RPMI8226 (cell line): ENCODE data around the gene XK.
"Not testable (repeated sequence)": the region's sequence is repeated elsewhere in the genome, so short reads cannot be mapped to it uniquely, and the experiment has no call there.

Experiments
- DNase-seq: peaks from one replicate; pipeline ENCODE4 v3.0.0-alpha.2; 2015

Gene XK, protein sequence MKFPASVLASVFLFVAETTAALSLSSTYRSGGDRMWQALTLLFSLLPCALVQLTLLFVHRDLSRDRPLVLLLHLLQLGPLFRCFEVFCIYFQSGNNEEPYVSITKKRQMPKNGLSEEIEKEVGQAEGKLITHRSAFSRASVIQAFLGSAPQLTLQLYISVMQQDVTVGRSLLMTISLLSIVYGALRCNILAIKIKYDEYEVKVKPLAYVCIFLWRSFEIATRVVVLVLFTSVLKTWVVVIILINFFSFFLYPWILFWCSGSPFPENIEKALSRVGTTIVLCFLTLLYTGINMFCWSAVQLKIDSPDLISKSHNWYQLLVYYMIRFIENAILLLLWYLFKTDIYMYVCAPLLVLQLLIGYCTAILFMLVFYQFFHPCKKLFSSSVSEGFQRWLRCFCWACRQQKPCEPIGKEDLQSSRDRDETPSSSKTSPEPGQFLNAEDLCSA

GRCh38 chrX:37685381-37686359, at the start of gene XK:
Gene XK, plus strand, starts transcription at chrX:37685791. Its CDS starts 171 bp downstream, at chrX:37685962.
- DNase-seq, result peak; percentile 91

DNA sequence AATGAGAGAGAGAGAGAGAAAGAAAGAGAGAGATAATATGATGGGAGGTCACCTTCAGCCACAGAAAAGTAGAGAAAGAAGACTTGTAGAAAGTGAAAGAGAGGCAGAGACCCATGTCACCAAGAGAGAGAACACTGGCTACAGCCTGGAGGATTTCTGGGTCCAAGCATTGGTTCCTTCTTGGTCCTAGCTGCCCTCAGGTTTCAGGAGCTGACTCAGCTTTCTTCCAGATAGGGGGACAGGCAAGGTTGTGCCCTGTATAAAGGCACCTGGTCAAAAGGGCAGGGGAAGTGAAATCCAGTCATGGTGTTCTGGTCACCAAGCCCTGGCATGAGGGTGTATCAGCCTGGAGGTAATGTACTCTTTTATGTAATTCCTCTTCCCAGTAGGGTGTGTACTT, 47.5 kb upstream of the XK start:
- DNase-seq, result peak; percentile 31

DNA sequence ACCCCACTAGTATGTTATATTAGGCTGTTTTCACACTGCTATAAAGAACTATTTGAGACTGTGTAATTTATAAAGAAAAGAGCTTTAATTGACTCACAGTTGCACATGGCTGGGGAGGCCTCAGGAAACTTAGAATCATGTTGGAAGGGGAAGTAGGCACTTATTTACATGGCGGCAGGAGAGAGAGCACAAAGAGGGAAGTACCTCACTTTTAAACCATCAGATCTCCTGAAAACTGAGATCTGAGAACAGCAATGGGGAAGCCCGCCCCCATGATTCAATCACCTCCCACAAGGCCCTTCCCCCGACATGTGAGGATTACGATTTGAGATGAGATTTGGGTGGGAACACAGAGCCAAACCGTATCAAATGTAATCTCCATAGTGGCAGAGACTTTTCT, 45.4 kb upstream of the XK start:
- no peak for DNase-seq

GRCh38 chrX:37641859-37642258, 43.7 kb upstream of the XK start:
- no peak for DNase-seq

- no peak for DNase-seq
These were observed 40.9 kb upstream of the XK start for GRCh38 chrX:37644381-37645305.

GRCh38 chrX:37646254-37646653, 39.3 kb upstream of the XK start:
- DNase-seq, result no peak

GRCh38 chrX:37650879-37651278, 34.7 kb upstream of the XK start:
- DNase-seq, result not testable (repeated sequence)

GRCh38 chrX:37651921-37652452, 33.6 kb upstream of the XK start:
- no peak for DNase-seq

- DNase-seq, result no peak
These were observed 32.9 kb upstream of the XK start for GRCh38 chrX:37652589-37653231.

DNA sequence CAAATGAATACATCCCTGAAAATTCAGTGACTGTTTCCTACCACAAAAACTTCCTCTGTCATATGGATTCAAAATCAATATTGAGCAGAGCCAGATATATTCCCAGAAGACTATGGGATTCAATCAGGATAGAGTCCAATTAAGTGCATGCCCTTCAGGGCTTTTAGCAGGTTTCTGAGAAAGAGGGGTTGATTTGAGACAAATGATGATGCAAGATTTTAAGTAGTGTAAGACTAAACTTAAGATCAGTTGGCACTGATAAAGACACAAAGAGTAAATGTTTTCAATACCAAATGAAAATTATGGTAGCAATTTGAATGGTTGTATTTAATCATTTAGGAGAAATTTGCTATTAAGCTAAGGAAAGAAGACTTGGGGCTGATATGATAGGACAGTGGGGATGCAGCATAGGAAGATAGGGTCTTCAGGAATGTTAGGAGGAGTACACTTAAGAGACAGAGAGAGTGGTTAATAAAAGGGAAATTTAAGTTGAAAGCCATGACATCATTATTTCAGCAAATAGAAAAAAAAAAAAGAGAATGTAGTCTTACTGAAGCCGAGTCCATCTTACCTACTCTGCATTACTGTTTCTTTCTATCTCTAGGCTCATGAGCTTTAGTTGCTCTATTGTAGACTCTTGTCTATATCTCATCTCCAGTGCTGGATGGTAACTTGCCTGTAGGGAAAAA, 32.0 kb upstream of the XK start:
- DNase-seq, result no peak

DNA sequence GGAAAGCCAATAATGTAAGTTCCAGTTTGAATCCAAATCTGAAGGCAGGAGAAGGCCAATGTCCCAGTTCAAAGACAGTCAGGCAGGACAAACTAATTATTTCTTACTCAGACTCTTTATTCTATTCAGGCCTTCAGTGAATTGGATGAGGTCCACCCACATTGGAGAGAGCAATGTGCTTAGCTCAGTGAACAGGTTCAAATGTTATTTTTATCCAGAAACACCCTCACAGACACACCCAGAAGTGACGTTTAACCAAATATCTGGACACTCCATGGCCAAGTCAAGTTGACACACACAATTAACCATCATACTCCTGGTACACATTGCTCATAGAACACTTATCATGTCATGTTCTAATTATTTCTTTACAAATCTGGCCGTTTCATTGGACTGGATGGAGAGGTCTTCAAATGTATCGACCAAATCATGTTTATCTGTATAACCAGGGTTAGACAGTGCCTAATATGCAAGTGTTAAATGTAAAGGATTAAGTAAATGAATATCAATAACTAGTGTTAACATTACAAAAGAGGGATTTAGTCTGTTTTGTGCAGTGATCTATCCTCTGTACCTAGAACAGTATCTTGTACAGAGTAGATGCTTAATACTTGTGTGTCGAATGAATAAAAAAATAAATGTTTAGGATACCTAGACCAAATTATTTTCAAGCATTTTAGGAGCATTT, 27.1 kb upstream of the XK start:
- DNase-seq, result no peak

DNA sequence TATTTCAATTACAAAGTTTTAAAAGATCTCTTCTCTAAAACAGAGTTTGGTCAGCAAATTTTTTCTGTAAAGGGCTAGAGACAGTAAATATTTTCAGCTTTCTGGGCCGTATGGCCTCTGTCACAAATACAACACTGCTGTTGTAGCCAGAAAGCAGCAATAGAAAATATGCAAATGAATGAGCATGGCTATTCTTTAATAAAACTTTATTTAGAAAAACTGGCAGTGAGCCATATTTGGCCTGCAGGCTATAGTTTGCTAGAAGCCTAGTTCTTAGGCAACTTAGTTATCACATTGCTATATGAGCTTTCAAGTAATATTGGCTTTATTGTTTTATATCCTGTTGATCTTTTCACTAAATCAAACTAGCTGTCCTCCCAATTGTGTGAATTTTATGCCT, 26.5 kb upstream of the XK start:
- no peak for DNase-seq

GRCh38 chrX:37662181-37662580, 23.4 kb upstream of the XK start:
- DNase-seq, result no peak

DNA sequence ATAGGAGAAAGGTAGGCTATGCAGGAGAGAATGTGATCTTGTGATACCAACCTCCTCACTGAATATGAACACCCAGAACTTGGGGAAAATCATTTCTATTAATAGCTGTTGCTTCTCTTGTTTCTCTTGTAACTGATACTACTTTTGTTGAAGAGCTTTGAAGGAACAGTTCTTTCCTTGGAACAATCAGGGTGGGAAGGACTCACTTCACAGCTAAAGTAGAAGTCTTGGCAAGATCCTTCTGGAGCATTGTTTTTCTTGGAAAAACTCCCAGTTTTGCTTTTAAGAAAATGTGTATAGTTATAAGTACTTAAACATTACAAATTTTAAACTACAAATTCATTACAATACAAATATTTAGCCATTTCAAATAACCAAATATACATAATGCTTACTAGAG, 19.1 kb upstream of the XK start:
- no peak for DNase-seq

GRCh38 chrX:37667141-37667540, 18.4 kb upstream of the XK start:
- no peak for DNase-seq

DNA sequence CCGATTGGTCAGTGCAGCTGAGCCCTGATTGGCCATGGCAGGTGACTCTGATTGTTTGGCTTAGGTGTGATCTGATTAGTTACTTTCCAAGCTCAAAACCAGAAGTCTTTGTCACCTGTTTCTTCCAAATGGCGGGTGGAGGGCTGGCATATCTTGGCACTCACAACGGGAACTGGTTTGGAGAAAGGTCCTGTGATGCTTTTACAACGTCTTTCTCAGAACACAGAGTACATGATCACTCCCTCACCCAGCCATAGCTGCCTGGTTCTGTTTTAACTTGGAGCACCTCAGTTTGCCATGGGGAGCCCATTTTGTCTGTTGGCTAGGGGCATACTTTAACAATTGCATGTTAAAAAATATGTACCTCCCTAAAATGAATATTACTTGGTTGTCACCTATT, 13.0 kb upstream of the XK start:
- DNase-seq, result no peak

DNA sequence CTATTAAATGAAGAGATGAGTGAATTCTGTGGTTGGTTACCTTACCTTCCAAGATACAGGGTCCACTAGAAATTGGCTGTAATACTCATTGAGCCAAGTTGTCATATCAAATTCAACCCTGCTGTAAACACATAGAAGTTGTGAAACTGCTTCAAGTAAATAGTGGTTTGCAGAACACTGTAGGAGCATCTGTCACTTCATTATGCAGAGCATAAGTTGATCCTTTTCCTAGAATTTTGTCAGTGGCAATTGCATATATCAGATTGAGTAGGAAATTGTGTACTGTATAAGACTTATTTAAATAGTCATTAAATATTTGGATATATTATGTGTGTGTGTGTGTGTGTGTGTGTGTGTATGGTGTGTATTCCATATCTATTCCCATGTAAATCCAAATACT, 8.8 kb upstream of the XK start:
- no peak for DNase-seq

GRCh38 chrX:37677243-37677642, 8.3 kb upstream of the XK start:
- DNase-seq, result no peak

DNA sequence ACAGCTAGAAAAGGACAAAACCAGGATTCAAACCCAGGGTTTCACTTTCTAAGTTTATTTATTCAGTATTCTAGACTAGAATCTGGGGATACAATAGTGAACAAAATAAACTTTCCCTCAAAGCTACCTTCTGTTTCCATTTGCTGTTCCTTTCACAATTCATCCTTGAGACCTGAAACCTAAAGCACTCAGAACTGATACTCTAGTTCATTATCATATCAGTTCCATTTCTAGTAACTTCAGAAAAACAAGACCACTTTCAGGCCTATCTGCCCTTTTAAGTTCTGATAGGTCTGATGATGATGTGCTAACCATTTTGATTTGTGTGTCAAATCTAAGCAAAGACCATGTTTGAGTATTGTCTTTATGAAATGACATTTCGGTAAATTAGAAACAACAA, 7.8 kb upstream of the XK start:
- DNase-seq, result no peak

GRCh38 chrX:37678574-37678973, 7.0 kb upstream of the XK start:
- no peak for DNase-seq

- DNase-seq, result no peak
These were observed 6.4 kb upstream of the XK start for GRCh38 chrX:37679230-37679629.
